ENCODE results near the gene IKZF2. TPM values are rescaled to one million over a fixed set of nuclear protein-coding genes. Genes with fewer than 3 reads are reported as not detected.

The IKZF2 gene
- total RNA-seq, 1 experiment from 2014 or later, result 0.44 TPM

- H3K9me3 ChIP-seq (ENCODE audit: control insufficient read depth, insufficient read depth, low read depth, low read length), result no peaks in the 10 kb centered on the region
- BruUV-seq (replicated peaks), result no TSS peak
- peak overlapping the region; percentile 59 to 66 for H3K4me3 ChIP-seq (ENCODE audit: low read depth in 2 of 2, low read length in 2 of 2)
- H3K36me3 ChIP-seq (ENCODE audit: control insufficient read depth, insufficient read depth, low read length), result no peaks in the 10 kb centered on the region
- no peak overlapping the region for H3K27ac ChIP-seq (ENCODE audit: low read length)
- TF ChIP-seq POLR2AphosphoS5 (IDR thresholded peaks at IDR 0.05; ENCODE audit: low read depth, low read length) (no peak), CTCF (IDR thresholded peaks at IDR 0.05) (peak; percentile 31; the same call in 1 of the 2 replicates)
- CTCF ChIA-PET, result no interaction called here
- DNase-seq (ENCODE audit: low read depth, low spot score) (no peak), ATAC-seq (peak; percentile 85)
- in situ Hi-C loops (cut with HindIII; ENCODE audit: low pct_unique_long_range_greater_than_20kb, low sequenced_read_pairs) (no loop called here), intact Hi-C loops (cut with micrococcal nuclease; ENCODE audit: unreplicated experiment) (loop anchor here (2.0 to 10.0 kb wide), 3 partner anchors 289 to 557 kb away; no protein-coding TSS in a partner anchor)
- POLR2A ChIA-PET, result no interaction called here
- H3K4me1 ChIP-seq (ENCODE audit: control insufficient read depth, insufficient read depth, low read length), result peaks cover 9% of the 10 kb centered on the region
- peaks cover 27% of the 10 kb centered on the region for H3K27me3 ChIP-seq (ENCODE audit: control insufficient read depth, insufficient read depth, low read length)
Measured at GRCh38 chr2:213152065-213152794, 818 bp upstream of the IKZF2 start.

GRCh38 chr2:213150315-213151097, 906 bp downstream of the IKZF2 start:
- peaks cover 27% of the 10 kb centered on the region for H3K27me3 ChIP-seq (ENCODE audit: control insufficient read depth, insufficient read depth, low read length)
- H3K4me1 ChIP-seq (ENCODE audit: control insufficient read depth, insufficient read depth, low read length), result peaks cover 9% of the 10 kb centered on the region
- no peaks in the 10 kb centered on the region for H3K36me3 ChIP-seq (ENCODE audit: control insufficient read depth, insufficient read depth, low read length)
- TF ChIP-seq TCF7L2 (IDR thresholded peaks at IDR 0.05; ENCODE audit: low read depth, low read length) (no peak), REST (IDR thresholded peaks at IDR 0.05; ENCODE audit: insufficient read depth in 1 of 2, low read depth in 2 of 2, low read length in 1 of 2) (no peak), CTCF (IDR thresholded peaks at IDR 0.05) (no peak), SIN3A (IDR thresholded peaks at IDR 0.05; ENCODE audit: borderline replicate concordance, insufficient read depth, low read depth, low read length) (no peak), POLR2AphosphoS5 (IDR thresholded peaks at IDR 0.05; ENCODE audit: low read depth, low read length) (no peak)
- in situ Hi-C loops (cut with HindIII; ENCODE audit: low pct_unique_long_range_greater_than_20kb, low sequenced_read_pairs) (no loop called here), intact Hi-C loops (cut with micrococcal nuclease; ENCODE audit: unreplicated experiment) (loop anchor here (10.0 kb wide), 1 partner anchor 556 kb away; no protein-coding TSS in a partner anchor)
- H3K9me3 ChIP-seq (ENCODE audit: control insufficient read depth, insufficient read depth, low read depth, low read length), result no peaks in the 10 kb centered on the region
- no TSS peak for BruUV-seq (replicated peaks)
- ChIA-PET CTCF (interaction anchor here (0.7 kb wide), 1 partner anchor 112 kb away, joined by 9 read pairs; no protein-coding TSS in a partner anchor), POLR2A (no interaction called here)
- DNase-seq (ENCODE audit: low read depth, low spot score) (no peak), ATAC-seq (no peak)
- peak overlapping the region; percentile 66 to 69 for H3K4me3 ChIP-seq (ENCODE audit: low read depth in 2 of 2, low read length in 2 of 2)
- no peak overlapping the region for H3K27ac ChIP-seq (ENCODE audit: low read length)
